NCI-H774 (cell line): ENCODE results near the gene TNFRSF18.
"Not testable (repeated sequence)": the region's sequence is repeated elsewhere in the genome, so short reads cannot be mapped to it uniquely, and the experiment has no call there.

Source experiments
- DNase-seq: peaks from one replicate; lab custom pipeline; 2025; lab: John Stamatoyannopoulos, UW

The TNFRSF18 gene

GRCh38 chr1:1199141-1199960 lies 7.0 kb downstream of the TNFRSF18 start:
- no peak for DNase-seq

DNA sequence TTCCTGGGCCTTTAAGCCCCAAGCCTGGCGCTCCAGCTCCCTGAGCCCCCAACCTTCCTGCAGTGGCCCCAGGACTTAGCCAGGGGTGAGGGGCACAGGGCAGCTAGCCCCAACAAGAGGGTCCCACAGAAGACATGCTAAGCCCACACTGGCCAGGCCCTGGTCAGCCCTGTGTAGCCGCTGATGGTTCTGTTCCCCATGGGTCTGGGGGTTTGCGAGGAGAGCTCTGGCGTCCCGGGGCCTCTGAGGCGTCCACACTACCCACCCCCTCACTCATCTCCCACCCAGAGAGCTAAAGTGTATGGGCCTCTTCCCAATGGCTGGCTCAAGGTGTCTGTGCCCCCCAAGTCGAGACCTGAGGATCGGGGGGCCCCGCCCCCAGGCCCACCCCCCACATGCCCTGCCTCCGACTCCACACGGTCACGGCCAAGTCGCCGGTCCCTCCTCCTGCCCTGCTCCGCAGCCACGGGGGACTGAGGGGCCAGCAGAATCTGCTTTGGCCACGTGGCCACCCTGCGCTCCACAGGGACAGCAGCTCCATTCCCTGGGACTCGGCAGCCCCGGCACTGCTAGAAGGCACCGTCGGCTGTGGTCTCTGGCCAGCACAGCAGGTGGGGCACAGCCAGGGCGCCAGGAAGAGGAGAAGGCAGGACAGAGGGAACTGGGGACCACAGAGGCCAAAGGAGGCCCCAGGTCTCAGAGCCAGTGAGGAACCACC lies 7.8 kb downstream of the TNFRSF18 start:
- no peak for DNase-seq

- no peak for DNase-seq
Observed at GRCh38 chr1:1197551-1198422, 8.6 kb downstream of the TNFRSF18 start.

GRCh38 chr1:1197188-1197500 lies 9.2 kb downstream of the TNFRSF18 start:
- DNase-seq: no peak

- DNase-seq: no peak
Observed at GRCh38 chr1:1196431-1197187, 9.8 kb downstream of the TNFRSF18 start.

GRCh38 chr1:1195726-1196125 lies 10.7 kb downstream of the TNFRSF18 start:
- not testable (repeated sequence) for DNase-seq

DNA sequence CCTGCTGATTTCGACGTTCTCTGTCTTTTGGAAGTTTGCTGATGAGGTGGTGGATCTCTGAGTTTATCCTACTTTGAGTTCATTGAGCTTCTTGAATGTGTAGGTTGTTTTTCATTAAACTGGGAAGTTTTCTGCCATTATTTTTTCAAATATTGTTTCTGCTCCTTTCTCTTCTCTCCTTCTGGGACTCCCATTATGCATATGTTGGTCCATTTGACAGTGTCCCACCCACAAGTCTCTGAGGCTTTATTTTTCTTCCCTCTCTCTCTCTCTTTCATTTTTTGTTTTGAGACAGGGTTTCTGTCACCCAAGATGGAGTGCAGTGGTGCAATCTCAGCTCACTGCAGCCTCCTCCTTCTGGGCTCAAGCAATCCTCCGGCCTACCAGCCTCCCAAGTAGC lies 11.7 kb downstream of the TNFRSF18 start:
- no peak for DNase-seq

DNA sequence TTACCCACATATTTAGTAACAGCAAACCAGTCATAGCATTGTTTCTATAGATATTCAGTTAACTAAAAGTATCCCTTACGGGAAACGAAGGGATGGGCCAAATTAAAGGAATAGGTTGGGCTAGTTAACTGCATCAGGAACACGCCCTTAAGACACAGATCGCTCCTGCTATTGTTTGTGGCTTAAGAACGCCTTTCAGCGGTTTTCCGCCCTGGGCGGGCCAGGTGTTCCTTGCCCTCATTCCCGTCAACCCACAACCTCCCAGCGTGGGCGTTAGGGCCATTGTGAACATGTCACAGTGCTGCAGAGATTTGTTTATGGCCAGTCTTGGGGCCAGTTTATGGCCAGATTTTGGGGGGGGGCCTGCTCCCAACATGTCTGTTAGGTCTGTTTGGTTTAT lies 14.7 kb downstream of the TNFRSF18 start:
- no peak for DNase-seq

DNA sequence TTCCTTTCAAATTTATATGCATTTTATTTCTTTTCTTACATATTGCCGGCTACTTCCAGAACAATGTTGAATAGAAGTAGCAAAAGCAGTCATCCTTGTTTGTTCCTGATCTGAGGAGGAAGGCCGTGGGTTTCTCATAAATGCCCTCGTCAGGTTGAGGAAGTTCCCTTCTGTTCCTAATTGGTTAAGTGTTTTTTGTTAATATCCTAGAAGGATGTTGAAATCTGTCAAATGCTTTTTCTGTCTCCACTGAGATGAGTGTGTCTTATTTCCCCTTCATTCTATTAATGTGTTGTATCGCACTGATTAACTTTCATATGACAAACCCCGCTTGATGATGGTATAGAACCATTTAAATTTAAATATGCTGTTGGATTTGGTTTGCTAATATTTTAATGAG lies 17.3 kb downstream of the TNFRSF18 start:
- DNase-seq: no peak

- no peak for DNase-seq
Observed at GRCh38 chr1:1187938-1188337, 18.5 kb downstream of the TNFRSF18 start.

GRCh38 chr1:1185101-1185765 lies 21.2 kb downstream of the TNFRSF18 start:
- DNase-seq: no peak

DNA sequence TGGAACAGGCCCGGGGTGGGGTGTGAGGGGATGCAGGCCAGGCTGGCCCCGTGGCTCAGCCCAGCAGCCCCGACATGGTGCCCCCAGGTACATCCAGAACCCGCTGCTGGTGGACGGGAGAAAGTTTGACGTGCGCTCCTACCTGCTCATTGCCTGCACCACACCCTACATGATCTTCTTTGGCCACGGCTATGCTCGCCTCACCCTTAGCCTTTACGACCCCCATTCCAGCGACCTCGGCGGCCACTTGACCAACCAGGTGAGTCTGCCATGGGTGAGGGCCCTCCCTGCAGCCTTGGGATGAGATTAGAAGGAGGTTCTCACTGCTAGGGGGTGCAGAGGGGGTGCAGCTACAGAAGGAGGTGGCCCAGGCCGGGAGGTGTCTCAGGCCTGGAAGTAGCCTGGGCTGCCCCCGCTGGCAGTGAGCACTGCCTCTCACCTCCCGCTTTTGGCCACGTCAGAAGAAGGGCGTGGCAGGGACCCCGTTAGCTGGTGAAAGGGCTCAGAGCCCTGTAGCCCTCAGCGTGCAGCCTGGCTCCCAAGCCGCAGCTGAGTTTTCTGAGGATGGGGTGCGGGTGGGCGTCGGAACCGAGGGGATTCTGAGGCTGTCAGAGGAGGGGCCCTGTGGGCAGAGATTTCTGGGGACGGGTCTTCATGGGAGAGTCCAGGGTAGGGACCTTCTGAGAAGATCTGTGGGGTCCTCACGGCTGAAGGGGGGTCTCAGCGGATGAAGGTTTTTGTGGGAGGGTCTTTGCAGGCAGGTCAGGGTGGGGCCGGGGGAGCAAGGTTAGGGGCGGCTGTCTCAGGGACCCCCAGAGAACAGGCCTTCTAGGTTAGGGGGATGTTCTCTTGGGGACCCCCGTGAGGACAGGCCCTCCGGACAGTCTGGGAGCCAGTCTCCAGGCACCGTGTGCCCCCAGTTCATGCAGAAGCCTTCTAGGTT lies 22.3 kb downstream of the TNFRSF18 start:
- DNase-seq: no peak

- DNase-seq: no peak
Observed at GRCh38 chr1:1183221-1183747, 23.1 kb downstream of the TNFRSF18 start.

GRCh38 chr1:1182491-1183220 lies 23.7 kb downstream of the TNFRSF18 start:
- no peak for DNase-seq

GRCh38 chr1:1181938-1182410 lies 24.4 kb downstream of the TNFRSF18 start:
- no peak for DNase-seq

DNA sequence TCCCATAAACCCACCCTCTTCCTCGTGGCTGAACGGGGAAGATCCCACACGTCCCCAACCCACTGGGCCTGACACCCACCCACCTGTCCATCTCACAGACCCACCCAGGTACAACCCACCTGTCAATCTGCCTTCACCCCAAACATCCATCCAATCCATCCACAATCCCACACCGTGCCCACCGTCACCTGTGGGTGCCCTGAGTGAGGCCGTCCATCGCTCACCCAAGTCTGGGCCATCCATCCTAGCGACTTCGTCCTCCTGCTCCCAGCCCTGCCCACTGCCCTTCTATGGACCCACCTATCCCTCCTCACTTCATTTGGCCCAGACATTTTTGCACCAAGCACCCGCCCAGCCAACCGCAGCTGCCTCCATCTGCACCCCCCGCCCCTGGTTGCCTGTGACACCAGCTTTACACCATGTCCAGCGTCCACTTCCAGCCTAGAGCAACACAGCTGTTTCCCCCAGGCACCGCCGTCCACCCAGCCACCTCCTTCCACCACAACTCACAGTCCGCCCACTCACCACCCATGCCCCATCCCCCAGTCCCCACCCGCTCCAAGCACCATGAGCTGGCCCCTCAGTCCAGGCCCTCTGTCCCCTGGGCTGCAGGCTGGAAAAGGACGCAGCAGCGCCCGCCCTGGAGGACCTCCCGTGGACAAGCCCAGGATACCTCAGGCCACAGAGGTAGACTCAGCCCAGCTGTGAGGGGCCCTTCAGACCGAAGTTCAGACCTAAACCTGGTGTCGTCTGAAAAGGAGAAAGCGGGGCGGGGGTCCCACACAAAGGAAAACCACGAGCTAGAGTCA lies 25.1 kb downstream of the TNFRSF18 start:
- DNase-seq: no peak

DNA sequence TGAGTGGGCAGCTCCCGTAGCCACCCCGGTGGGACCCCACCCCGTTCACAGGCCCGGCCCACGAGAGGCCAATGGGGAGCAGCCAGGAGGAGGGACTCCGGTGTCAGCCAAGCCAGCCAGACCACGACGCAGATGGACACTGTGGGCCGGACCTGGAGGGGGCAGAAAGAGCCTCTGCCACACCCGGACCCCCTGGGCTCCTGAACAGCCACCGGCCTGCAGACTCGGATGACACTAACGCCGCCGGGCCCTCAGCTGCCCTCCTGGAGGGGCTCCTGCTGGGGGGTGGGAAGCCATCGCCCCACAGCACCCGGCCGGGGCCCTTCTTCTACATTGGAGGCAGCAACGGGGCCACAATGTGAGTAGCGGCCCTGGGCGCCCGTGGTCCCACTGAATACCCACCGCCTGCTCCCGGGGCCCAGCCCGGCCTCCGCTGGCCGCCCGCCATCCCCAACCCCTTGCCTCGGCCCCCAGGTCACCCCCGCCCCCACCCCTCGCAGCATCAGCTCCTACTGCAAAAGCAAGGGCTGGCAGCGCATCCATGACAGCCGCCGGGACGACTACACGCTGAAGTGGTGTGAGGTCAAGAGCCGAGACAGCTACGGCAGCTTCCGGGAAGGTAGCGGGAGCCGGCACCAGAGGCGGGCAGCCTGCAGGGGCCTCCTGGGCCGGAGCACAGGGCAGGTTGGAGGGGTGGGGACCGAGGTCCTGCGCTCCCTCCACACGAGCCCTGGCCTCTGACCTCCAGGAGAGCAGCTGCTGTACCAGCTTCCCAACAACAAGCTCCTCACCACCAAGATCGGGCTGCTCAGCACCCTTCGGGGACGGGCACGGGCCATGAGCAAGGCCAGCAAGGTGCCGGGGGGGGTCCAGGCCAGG lies 26.2 kb downstream of the TNFRSF18 start:
- no peak for DNase-seq
